Activated T-cell treated with anti-CD3 and anti-CD28 coated beads, Interleukin-2, amount 50 U/mL, for 72 hours (primary cell): ENCODE results near the gene UBR4. TPM values are rescaled to one million over a fixed set of nuclear protein-coding genes. Genes with fewer than 3 reads are reported as not detected.
"Not testable (repeated sequence)": the region's sequence is repeated elsewhere in the genome, so short reads cannot be mapped to it uniquely, and the experiment has no call there.

Experiments
- ATAC-seq, 2 donors: fragments of 150-1000 bp; cut with Tn5 transposase; replicated peaks in 1 of 2; 2 replicates each; pipeline ENCODE4 v1.10.0; 2021; ENCODE audit warnings: moderate library complexity in 2 of 2, mild to moderate bottlenecking in 1 of 2
- DNase-seq, 2 donors: peaks; one replicate each; pipeline ENCODE4 v3.0.0; 2021 to 2022; ENCODE audit warnings: mixed read lengths in 1 of 2
- H3K27ac Mint-ChIP-seq: one replicate; pipeline ENCODE4 v1.8.0; 2022; ENCODE audit warnings: mild to moderate bottlenecking, moderate library complexity, mixed read lengths
- H3K27me3 Mint-ChIP-seq: one replicate; pipeline ENCODE4 v1.8.0; 2022; ENCODE audit warnings: low read depth, mixed read lengths
- H3K36me3 Mint-ChIP-seq, 2 donors: one replicate each; pipeline ENCODE4 v1.8.0; 2022; ENCODE audit warnings: mixed read lengths in 2 of 2, mild to moderate bottlenecking in 1 of 2; ENCODE audit not compliant: insufficient read depth in 2 of 2
- H3K4me1 Mint-ChIP-seq: one replicate; pipeline ENCODE4 v1.8.0; 2022; ENCODE audit warnings: low read depth, mixed read lengths
- H3K4me3 Mint-ChIP-seq, 2 donors: one replicate each; pipeline ENCODE4 v1.8.0; 2022; ENCODE audit warnings: mild to moderate bottlenecking in 2 of 2, mixed read lengths in 2 of 2, moderate library complexity in 2 of 2
- H3K9me3 Mint-ChIP-seq, 2 donors: one replicate each; pipeline ENCODE4 v1.8.0; 2022; ENCODE audit warnings: mixed read lengths in 2 of 2
- total RNA-seq, 2 donors: library from RNA; stranded (reverse); gene quantifications; one replicate each; pipeline ENCODE4 v1.2.3, GENCODE V29; 2022

Gene UBR4
- 100 to 1,000 TPM; 208 to 215 TPM for total RNA-seq

DNA sequence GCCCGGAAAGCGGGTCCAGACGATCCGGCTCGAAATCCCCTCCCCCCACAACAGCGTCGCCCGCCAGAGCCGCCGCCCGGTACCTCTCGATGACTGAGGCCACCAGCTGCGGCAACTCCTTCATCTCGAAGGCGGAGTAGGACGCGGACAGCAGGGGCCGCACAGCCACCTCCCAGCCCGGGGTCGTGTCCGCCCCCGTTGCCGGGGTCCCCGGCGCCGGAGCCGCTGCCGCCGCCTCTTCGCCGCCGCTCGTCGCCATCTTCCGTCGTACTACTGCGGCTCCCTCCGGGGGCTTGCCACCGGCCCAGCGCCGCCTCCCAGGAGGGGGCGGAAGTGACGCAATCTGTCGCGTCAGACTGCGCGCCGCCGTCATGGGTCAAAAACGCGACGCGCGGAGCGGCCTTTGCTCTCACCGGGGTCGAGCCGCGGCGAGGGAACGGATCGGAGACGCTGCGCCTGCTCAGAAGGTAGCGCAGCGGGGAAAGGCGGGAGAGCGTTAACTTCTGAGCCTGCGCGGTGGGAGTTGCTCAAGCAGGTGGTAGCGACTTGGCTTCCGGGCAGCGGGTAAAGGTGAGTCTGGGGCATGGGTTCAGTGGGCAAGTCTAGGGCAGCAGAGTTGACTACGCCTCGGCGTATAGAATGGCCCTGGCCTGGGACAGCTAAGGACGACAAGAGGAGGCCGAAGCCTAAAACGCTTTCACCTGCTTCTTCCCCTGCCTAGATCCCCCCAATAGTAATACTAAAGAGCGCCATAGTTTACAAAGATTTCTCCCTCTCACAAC is at the start of gene UBR4:
UBR4 (minus strand) TSS at position 277 of the 782 bp plus-strand sequence; CDS start at position 259, 18 bp downstream.
- peak; percentile 97 to 98 for DNase-seq
- H3K27ac Mint-ChIP-seq: peak within 1 kb of the TSS; percentile 94
- no peaks in the 10 kb centered on the region for H3K27me3 Mint-ChIP-seq
- H3K4me3 Mint-ChIP-seq: peak within 1 kb of the TSS; percentile 92 to 95
- ATAC-seq: peak; percentile 88
- H3K9me3 Mint-ChIP-seq: no peaks in the 10 kb centered on the region
- peaks cover 6 to 8% of the 10 kb centered on the region in 2 donors for H3K36me3 Mint-ChIP-seq
- peaks cover 77% of the 10 kb centered on the region for H3K4me1 Mint-ChIP-seq

DNA sequence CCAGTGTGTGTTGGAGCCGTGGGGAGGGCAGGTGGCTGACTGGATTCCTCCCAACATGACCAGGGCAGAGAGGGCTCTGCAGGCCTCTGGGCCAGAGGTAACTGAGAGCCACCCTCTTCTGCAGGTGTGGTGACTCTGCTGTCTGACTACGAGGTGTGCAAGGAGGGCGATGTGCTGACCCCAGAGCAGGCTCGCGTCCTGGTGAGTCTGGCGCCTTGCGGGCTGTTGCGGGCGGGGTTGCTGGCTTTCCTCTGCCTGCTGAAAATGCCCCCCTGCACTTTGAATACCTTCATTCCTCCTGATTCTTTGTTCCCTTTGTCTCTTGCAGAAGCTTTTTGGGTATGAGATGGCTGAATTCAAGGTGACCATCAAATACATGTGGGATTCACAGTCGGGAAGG is 48.3 kb upstream of the UBR4 start:
- no peaks in the 10 kb centered on the region for H3K27me3 Mint-ChIP-seq
- H3K4me3 Mint-ChIP-seq: peak overlapping the region in 1 of 2 donors; percentile 89
- peaks cover 6 to 14% of the 10 kb centered on the region in 2 donors for H3K36me3 Mint-ChIP-seq
- H3K9me3 Mint-ChIP-seq: no peaks in the 10 kb centered on the region
- H3K27ac Mint-ChIP-seq: peak overlapping the region; percentile 86
- DNase-seq: no peak
- peaks cover 35% of the 10 kb centered on the region for H3K4me1 Mint-ChIP-seq
- ATAC-seq: no peak

DNA sequence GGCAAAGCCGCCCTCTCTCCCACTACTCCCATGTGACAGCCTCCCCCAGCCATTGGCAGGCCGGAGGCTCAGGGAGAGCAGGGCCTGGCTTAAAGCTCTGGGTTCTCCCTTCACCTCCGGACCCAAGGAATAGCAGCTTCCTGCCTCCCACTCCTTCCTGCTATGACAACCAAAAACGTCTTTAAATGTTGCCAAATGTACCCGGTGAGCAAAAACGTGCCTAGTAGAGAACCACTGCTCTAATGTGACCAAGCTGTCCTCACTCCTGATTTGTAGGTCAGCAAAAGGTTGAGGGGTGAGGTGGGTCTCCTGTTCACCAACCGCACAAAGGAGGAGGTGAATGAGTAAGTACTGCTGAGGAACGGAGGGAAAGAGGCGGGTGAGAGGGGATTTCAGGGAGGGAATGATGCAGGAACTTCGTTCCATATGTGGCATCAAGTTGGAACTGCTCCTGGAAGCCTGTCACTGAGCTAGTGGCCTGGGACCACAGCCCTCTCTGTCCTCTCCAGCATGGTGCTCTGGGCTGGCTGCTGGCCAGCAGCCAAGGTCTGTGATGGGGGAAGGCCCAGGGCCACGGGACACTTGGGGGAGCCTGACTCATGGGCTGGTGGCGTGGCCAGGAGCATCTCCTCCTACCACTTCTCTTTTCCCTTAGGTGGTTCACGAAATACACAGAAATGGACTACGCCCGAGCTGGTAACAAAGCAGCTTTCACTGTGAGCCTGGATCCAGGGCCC is 47.3 kb upstream of the UBR4 start:
- peak overlapping the region; percentile 38 to 89 for H3K4me3 Mint-ChIP-seq
- H3K27me3 Mint-ChIP-seq: no peaks in the 10 kb centered on the region
- peak overlapping the region; percentile 86 for H3K27ac Mint-ChIP-seq
- ATAC-seq (peak; percentile 74 to 82), DNase-seq (peak; percentile 16 to 68)
- peaks cover 45% of the 10 kb centered on the region for H3K4me1 Mint-ChIP-seq
- peaks cover 6 to 14% of the 10 kb centered on the region in 2 donors for H3K36me3 Mint-ChIP-seq
- no peaks in the 10 kb centered on the region for H3K9me3 Mint-ChIP-seq

DNA sequence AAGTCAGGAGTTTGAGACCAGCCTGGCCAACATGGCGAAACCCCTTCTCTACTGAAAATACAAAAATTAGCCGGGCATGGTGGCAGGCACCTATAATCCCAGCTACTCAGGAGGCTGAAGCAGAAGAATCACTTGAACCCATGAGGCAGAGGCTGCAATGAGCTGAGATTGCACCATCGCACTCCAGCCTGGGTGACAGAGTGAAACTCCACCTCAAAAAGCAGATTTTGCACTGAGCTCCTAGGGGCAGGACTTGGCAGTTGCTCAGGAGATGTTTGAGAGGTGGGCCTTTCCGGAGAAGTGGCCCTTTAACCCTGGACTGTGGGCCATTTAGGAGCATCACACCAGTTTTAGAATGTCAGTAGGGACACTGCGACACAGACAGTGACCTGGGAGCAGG is 46.2 kb upstream of the UBR4 start:
- H3K27me3 Mint-ChIP-seq, H3K9me3 Mint-ChIP-seq: not testable (repeated sequence)
- DNase-seq (peak in 1 of 2 donors; percentile 54), ATAC-seq (peak in 1 of 2 donors; percentile 34)
- Mint-ChIP-seq H3K36me3 (peaks cover 9 to 14% of the 10 kb centered on the region in 2 donors), H3K4me1 (peaks cover 48% of the 10 kb centered on the region), H3K27ac (peak overlapping the region; percentile 86), H3K4me3 (peak overlapping the region in 1 of 2 donors; percentile 89)

DNA sequence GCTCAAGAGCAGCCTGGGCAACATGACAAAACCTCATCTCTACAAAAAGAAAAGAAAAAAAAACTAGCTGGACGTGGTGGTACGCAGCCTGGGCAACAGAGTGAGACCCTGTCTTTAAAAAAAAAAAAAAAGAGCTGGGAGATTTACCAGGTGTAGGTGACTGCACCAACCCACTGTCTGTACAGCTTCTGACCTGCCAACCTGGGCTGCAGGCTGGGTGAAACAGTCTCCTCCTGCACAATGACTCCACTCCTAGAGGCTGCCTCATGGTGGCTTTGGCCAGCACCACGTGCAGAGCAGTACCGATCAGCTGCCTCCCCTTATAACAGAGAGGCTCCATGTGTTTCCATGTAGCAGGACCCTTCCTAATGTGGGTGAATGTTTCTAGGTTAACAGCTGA is 45.2 kb upstream of the UBR4 start:
- Mint-ChIP-seq H3K27me3 (no peaks in the 10 kb centered on the region), H3K4me3 (peak overlapping the region in 1 of 2 donors; percentile 89), H3K9me3 (no peaks in the 10 kb centered on the region), H3K36me3 (peaks cover 12 to 16% of the 10 kb centered on the region in 2 donors), H3K27ac (peak overlapping the region; percentile 86), H3K4me1 (peaks cover 55% of the 10 kb centered on the region)
- ATAC-seq (no peak), DNase-seq (no peak)

DNA sequence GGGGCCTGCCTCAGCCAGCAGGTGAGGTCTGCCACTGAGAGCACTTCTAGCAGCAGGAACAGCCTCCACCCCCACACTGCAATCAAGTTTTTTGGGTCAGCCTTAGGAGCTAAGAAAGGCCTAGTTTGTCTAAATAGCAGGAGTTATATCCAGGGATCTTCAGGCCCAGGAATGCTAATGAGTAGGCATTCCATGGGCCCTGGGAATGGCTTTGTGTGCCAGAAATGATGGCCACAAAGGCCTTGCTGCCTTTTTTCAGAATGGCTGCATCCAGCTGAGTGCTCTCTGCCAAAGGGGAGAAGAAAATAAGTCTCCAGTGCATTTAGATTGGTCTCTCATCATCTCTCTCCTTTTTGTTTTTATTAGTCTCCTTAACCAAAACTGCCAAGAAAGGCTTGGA is 44.4 kb upstream of the UBR4 start:
- Mint-ChIP-seq H3K9me3 (no peaks in the 10 kb centered on the region), H3K27ac (peak overlapping the region; percentile 54), H3K27me3 (no peaks in the 10 kb centered on the region)

DNA sequence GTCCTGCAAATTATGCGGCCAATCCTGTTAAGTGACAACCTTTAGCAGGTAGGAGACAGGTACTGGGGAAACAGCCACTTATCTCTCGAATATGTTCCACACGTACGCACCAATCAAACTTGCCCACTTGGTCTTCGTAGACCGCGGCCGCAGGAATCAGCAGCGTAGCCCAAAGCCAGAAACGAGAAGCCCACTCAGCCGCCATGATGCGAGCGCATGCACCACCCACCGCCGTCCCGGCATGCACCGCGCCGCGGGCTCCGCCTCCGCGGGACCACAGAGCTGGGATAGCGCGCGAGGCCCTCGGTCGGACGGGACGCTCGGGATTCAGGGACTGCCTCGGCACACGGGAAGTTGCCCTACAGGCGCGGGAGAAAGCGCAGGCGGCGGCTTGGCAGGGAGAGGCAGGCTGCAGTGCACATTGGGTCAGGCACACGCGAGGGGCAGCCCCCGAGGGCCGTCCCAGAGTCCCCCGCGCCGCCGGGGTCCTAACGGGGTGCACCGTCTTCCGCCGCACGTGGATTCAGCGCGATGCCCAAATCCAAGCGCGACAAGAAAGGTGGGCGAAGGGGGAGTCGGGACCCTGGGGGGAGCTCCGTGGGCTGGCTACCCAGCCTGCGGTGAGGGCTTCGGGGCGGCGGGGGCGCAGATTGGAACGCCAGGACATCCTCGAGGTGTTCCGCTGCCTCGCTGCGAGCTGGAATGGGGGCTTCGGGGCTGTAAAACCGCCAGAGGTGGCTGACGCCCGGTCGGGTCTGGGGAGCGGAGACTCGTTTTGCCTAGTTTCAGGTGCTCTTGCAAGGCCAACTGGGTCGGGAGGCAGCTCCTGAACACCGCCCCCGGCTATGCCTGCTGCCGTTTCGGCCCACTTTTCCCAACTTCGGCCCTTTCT is 41.5 kb upstream of the UBR4 start, which contains the start of the genes EMC1 and MRTO4:
EMC1 (minus strand) TSS at position 220 of the 892 bp plus-strand sequence; CDS start at position 205, 15 bp downstream.
MRTO4 (plus strand) TSS at position 501 of the 892 bp plus-strand sequence; CDS start at position 532, 31 bp downstream.
- H3K36me3 Mint-ChIP-seq: peaks cover 5 to 8% of the 10 kb centered on the region in 2 donors

More for the DNA sequence above, 44.4 kb upstream of the UBR4 start:
- ATAC-seq: no peak
- peaks cover 12 to 13% of the 10 kb centered on the region in 2 donors for H3K36me3 Mint-ChIP-seq
- H3K4me3 Mint-ChIP-seq: peak overlapping the region in 1 of 2 donors; percentile 49
- no peak for DNase-seq
- peaks cover 64% of the 10 kb centered on the region for H3K4me1 Mint-ChIP-seq

DNA sequence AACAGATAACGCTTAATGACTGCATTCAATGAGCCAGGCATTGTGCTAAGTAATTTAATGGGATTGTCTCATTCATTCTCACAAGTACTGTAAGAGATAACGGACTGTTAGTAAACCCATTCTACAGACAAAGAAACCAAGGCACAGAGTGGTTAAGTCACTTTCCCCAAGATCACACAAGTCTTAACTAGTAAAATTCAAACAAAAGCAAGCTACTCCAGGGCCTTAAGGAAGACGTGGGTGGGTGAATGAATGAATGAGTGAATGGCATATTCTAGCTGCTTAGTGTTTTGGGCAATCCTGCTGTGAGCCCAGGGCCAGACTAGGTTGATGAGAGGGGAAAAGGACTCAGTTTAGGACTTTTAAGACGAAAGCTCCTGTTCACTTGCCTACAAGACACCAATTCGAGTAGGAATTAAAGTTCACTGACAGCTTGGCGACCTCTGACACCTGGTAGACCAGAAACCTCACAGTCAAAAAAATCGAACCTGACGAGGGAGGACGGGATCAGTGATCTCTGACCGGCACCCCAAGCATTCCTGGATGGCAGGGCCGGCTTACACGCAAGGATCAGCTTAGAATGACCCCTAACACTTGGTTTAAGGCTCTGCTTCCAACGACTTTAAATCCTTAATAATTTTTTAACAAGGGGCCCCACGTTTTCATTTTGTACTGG is 40.7 kb upstream of the UBR4 start:
- peaks cover 5 to 7% of the 10 kb centered on the region in 2 donors for H3K36me3 Mint-ChIP-seq
- peak overlapping the region; percentile 84 to 97 for H3K4me3 Mint-ChIP-seq
- peaks cover 48% of the 10 kb centered on the region for H3K4me1 Mint-ChIP-seq
- no peaks in the 10 kb centered on the region for H3K27me3 Mint-ChIP-seq
- no peaks in the 10 kb centered on the region for H3K9me3 Mint-ChIP-seq
- peak in 1 of 2 donors; percentile 14 for DNase-seq
- peak overlapping the region; percentile 83 for H3K27ac Mint-ChIP-seq
- ATAC-seq: no peak

More for the DNA sequence above, 41.5 kb upstream of the UBR4 start, which contains the start of the genes EMC1 and MRTO4:
- Mint-ChIP-seq H3K4me3 (peak within 1 kb of the TSS; percentile 84 to 97), H3K27me3 (no peaks in the 10 kb centered on the region), H3K4me1 (peaks cover 53% of the 10 kb centered on the region), H3K27ac (peak within 1 kb of the TSS; percentile 95), H3K9me3 (no peaks in the 10 kb centered on the region)
- peak; percentile 87 to 96 for ATAC-seq
- peak; percentile 95 for DNase-seq

DNA sequence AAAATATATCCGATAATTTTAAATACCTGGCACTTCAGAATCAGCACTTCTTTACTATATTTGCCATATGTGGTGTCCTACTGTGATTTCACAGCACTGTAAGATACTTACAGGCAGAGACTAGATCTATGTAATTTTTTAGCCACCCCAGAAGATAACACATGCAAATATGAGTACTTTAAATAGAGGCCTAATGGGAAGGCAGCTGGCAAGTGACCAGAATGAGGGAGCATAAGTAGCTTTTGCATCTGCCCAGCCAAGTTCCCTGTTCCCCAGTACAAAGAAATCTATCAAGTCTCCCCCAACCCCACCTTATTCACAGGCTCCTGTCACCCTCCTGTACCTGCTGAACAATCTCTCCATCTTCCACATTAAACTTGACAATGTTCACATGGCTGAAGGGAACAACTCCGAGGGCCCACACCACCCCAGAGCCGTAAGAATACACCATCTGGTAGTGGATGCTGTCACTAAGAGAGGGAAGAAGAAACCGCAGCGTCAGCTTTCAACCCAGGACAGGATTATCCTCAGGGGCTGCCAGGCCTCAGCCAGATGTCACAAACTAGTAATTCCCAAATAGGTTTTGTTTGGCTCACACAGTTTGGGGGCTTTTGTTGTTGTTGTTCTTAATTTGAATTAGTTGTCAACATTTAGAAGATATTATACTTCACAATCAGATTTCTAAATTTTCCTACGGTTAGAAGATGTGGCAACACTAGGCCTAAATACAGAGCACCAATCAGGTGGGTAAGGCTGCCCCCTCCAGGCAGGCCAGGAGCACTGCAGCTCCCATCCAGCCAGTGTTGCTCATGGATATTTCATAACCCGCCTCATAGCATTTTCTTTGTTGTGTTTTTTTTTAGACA is 30.8 kb upstream of the UBR4 start:
- ATAC-seq: peak; percentile 87 to 90

DNA sequence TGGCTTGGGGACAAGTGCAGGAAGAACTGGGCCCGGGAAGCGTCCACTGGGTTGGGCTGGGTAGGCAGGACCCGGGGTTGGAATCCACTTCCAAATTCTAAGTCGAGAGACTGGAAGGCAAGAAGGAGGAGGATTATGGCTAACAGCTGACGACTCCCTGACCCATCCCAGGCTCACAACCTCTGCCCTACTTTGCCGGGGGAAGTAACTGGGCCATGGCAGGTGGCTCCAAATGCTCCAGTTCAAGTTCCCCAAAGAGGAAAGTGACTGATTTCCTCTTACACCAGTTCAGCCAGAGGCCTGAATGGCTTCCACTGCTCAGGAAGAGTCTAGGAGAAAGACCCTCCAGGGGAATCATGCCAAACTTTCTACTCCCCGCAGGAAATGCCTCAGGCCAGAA is 29.8 kb upstream of the UBR4 start:
- no peaks in the 10 kb centered on the region for H3K9me3 Mint-ChIP-seq
- no peaks in the 10 kb centered on the region for H3K4me1 Mint-ChIP-seq
- H3K4me3 Mint-ChIP-seq: no peak overlapping the region
- H3K27me3 Mint-ChIP-seq: no peaks in the 10 kb centered on the region
- ATAC-seq (no peak), DNase-seq (no peak)
- H3K36me3 Mint-ChIP-seq: peaks cover 2 to 31% of the 10 kb centered on the region in 2 donors
- no peak overlapping the region for H3K27ac Mint-ChIP-seq

More for the DNA sequence above, 30.8 kb upstream of the UBR4 start:
- H3K4me1 Mint-ChIP-seq: no peaks in the 10 kb centered on the region
- H3K27me3 Mint-ChIP-seq: no peaks in the 10 kb centered on the region
- H3K27ac Mint-ChIP-seq: peak overlapping the region; percentile 85
- peaks cover 2 to 26% of the 10 kb centered on the region in 2 donors for H3K36me3 Mint-ChIP-seq
- peak; percentile 63 to 78 for DNase-seq
- H3K4me3 Mint-ChIP-seq: no peak overlapping the region
- no peaks in the 10 kb centered on the region for H3K9me3 Mint-ChIP-seq

DNA sequence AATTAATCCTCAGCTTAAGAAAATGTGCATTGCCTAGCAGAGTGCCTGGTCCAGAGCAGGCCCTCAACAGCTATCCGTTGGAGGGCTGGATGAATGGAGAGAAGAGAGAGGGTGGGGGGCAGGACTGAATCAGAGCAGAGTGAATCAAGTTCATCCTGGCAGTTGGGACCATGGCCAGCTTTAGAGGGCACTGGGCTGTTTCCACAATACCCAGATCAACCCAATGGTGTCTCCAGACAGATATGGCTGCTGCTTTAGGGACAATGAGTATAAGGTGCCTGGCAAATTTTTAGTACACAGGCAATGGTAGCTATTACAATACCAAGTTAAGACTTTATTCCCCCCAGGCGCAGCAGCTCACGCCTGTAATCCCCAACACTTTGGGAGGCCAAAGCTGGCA is 24.2 kb upstream of the UBR4 start:
- no peaks in the 10 kb centered on the region for H3K4me1 Mint-ChIP-seq
- H3K27me3 Mint-ChIP-seq: no peaks in the 10 kb centered on the region
- ATAC-seq (no peak), DNase-seq (no peak)
- H3K4me3 Mint-ChIP-seq: no peak overlapping the region
- no peaks in the 10 kb centered on the region for H3K9me3 Mint-ChIP-seq
- H3K36me3 Mint-ChIP-seq: peaks cover 2 to 16% of the 10 kb centered on the region in 2 donors
- no peak overlapping the region for H3K27ac Mint-ChIP-seq
